H1 (cell line): ENCODE data around the gene TXNDC11. TPM values are rescaled to one million over a fixed set of nuclear protein-coding genes. Genes with fewer than 3 reads are reported as not detected.

ENCODE experiments used
- CTCF ChIA-PET: fragments of 300-600 bp; sonication (Branson Sonifier 250); formaldehyde crosslinking; loops from one replicate; lab custom pipeline; 2021; ENCODE audit not compliant: partially characterized antibody; lab: Charles Lee
- POLR2A ChIA-PET: fragments of 300-600 bp; sonication (Branson Sonifier 250); formaldehyde crosslinking; loops from one replicate; lab custom pipeline; 2021; ENCODE audit warnings: inconsistent platforms; ENCODE audit not compliant: partially characterized antibody; lab: Charles Lee
- DNase-seq, 2 experiments: peaks; one replicate each; pipeline versions ENCODE4 v3.0.0 to v3.0.0-alpha.2; 2010 to 2022; ENCODE audit warnings: low spot score in 2 of 2, low read depth in 1 of 2, mixed read lengths in 1 of 2
- FAIRE-seq: peaks from 2 replicates; lab custom pipeline; 2011; peaks lifted over from hg19 to GRCh38; lab: Jason Lieb, UNC
- H2AFZ ChIP-seq: 2 replicates; pipeline ENCODE4 v1.8.1; 2012; ENCODE audit warnings: low read length, inconsistent platforms
- H2AK5ac ChIP-seq: 2 replicates; pipeline ENCODE4 v1.6.1; 2013; ENCODE audit warnings: low read depth, low read length
- H2BK120ac ChIP-seq: replicated peaks from 2 replicates; pipeline ENCODE3; 2013; ENCODE audit warnings: low read depth, low read length, inconsistent platforms
- H2BK12ac ChIP-seq: 2 replicates; pipeline ENCODE4 v1.6.1; 2013; ENCODE audit warnings: low read depth, low read length
- H2BK15ac ChIP-seq: 2 replicates; pipeline ENCODE4 v1.6.1; 2013; ENCODE audit warnings: low read length
- H2BK20ac ChIP-seq: 2 replicates; pipeline ENCODE4 v1.6.1; 2013; ENCODE audit warnings: low read length
- H2BK5ac ChIP-seq: 2 replicates; pipeline ENCODE4 v1.6.1; 2013; ENCODE audit warnings: low read depth, low read length
- H3K14ac ChIP-seq: 2 replicates; pipeline ENCODE4 v1.6.1; 2013; ENCODE audit warnings: inconsistent platforms; ENCODE audit not compliant: insufficient read length
- H3K18ac ChIP-seq: 2 replicates; pipeline ENCODE4 v1.6.1; 2013; ENCODE audit warnings: low read length; ENCODE audit errors: extremely low read depth
- H3K23ac ChIP-seq: 2 replicates; pipeline ENCODE4 v1.6.1; 2013; ENCODE audit warnings: inconsistent platforms; ENCODE audit not compliant: insufficient read length
- H3K23me2 ChIP-seq: 2 replicates; pipeline ENCODE4 v1.6.1; 2013; ENCODE audit warnings: low read depth, low read length
- H3K27ac ChIP-seq: 2 replicates; pipeline ENCODE4 v1.6.1; 2011; ENCODE audit warnings: low read depth, low read length, inconsistent platforms
- H3K27me3 ChIP-seq, 4 experiments: replicated peaks in 1 of 4; 1 replicate in 1 of 4; 2 replicates in 3 of 4; pipeline versions ENCODE4 v1.6.1 to v1.8.1; 2011 to 2013; ENCODE audit warnings: low read length in 3 of 4, mild to moderate bottlenecking in 3 of 4, inconsistent platforms in 2 of 4, mixed read lengths in 2 of 4, moderate library complexity in 1 of 4; ENCODE audit not compliant: control insufficient read depth in 3 of 4, insufficient read depth in 3 of 4; ENCODE audit errors: extremely low read depth in 1 of 4
- H3K36me3 ChIP-seq, 4 experiments: 2 replicates each; pipeline versions ENCODE4 v1.6.1 to v1.8.1; 2011 to 2013; ENCODE audit warnings: mild to moderate bottlenecking in 4 of 4, low read length in 3 of 4, moderate library complexity in 2 of 4, control low read depth in 1 of 4, inconsistent platforms in 1 of 4; ENCODE audit not compliant: insufficient read depth in 4 of 4, control insufficient read depth in 2 of 4
- H3K4ac ChIP-seq: replicated peaks from 2 replicates; pipeline ENCODE3; 2013; ENCODE audit warnings: low read length, low read depth, mixed read lengths, inconsistent platforms; ENCODE audit not compliant: insufficient read length
- H3K4me1 ChIP-seq, 4 experiments: replicated peaks in 1 of 4; 1 replicate in 1 of 4; 2 replicates in 3 of 4; pipeline versions ENCODE4 v1.6.1 to v1.8.1; 2011 to 2013; ENCODE audit warnings: low read length in 3 of 4, inconsistent platforms in 2 of 4, mixed read lengths in 1 of 4; ENCODE audit not compliant: insufficient read depth in 4 of 4, control insufficient read depth in 3 of 4
- H3K4me2 ChIP-seq, 2 experiments: 2 replicates each; pipeline versions ENCODE4 v1.6.1 to v1.8.1; 2011 to 2013; ENCODE audit warnings: low read depth in 2 of 2, low read length in 2 of 2, control low read depth in 1 of 2, inconsistent platforms in 1 of 2, mild to moderate bottlenecking in 1 of 2; ENCODE audit not compliant: insufficient read depth in 1 of 2
- H3K4me3 ChIP-seq, 4 experiments: fragments of 200-600, 300-600 bp in 1 of 4; sonication (generic), shearing (Covaris generic), sonication (Bioruptor Twin) in 1 of 4; 2 replicates each; pipeline versions ENCODE4 v1.5.1 to v1.8.1; 2011 to 2016; ENCODE audit warnings: low read length in 4 of 4, low read depth in 3 of 4, control low read depth in 2 of 4, inconsistent platforms in 2 of 4, mild to moderate bottlenecking in 2 of 4, mixed read lengths in 1 of 4, moderate library complexity in 1 of 4; ENCODE audit not compliant: insufficient read depth in 2 of 4; ENCODE audit errors: extremely low read depth in 1 of 4
- H3K56ac ChIP-seq: replicated peaks from 2 replicates; pipeline ENCODE3; 2013; ENCODE audit warnings: low read depth, mild to moderate bottlenecking, mixed read lengths, low read length, inconsistent platforms; ENCODE audit not compliant: insufficient read length
- H3K79me1 ChIP-seq: 2 replicates; pipeline ENCODE4 v1.6.1; 2013; ENCODE audit warnings: low read depth, low read length, control low read depth
- H3K79me2 ChIP-seq, 2 experiments: 2 replicates each; pipeline versions ENCODE4 v1.6.1 to v1.8.1; 2012 to 2013; ENCODE audit warnings: low read length in 2 of 2, mild to moderate bottlenecking in 2 of 2, inconsistent platforms in 1 of 2; ENCODE audit not compliant: insufficient read depth in 2 of 2, control insufficient read depth in 1 of 2
- H3K9ac ChIP-seq, 4 experiments: replicated peaks in 1 of 4; 1 replicate in 1 of 4; 2 replicates in 3 of 4; pipeline versions ENCODE4 v1.6.1 to v1.8.1; 2011 to 2013; ENCODE audit warnings: low read depth in 3 of 4, low read length in 3 of 4, control low read depth in 2 of 4, mild to moderate bottlenecking in 2 of 4, moderate library complexity in 2 of 4, inconsistent platforms in 1 of 4; ENCODE audit errors: extremely low read depth in 1 of 4
- H3K9me3 ChIP-seq, 2 experiments: 2 replicates each; pipeline versions ENCODE4 v1.6.1 to v1.8.1; 2012 to 2013; ENCODE audit warnings: mild to moderate bottlenecking in 2 of 2, moderate library complexity in 2 of 2, control low read depth in 1 of 2, inconsistent platforms in 1 of 2, low read depth in 1 of 2, low read length in 1 of 2, mixed read lengths in 1 of 2; ENCODE audit not compliant: insufficient read depth in 2 of 2
- H4K20me1 ChIP-seq, 2 experiments: replicated peaks in 1 of 2; 2 replicates each; pipeline versions ENCODE3 to v1.8.1; 2011 to 2013; ENCODE audit warnings: inconsistent platforms in 2 of 2, low read length in 2 of 2, mild to moderate bottlenecking in 1 of 2; ENCODE audit not compliant: insufficient read depth in 2 of 2, control insufficient read depth in 1 of 2
- H4K5ac ChIP-seq: 2 replicates; pipeline ENCODE4 v1.6.1; 2013; ENCODE audit warnings: low read length, low read depth, mixed read lengths, inconsistent platforms; ENCODE audit not compliant: insufficient read length
- H4K8ac ChIP-seq: 2 replicates; pipeline ENCODE4 v1.8.0; 2013; ENCODE audit warnings: mild to moderate bottlenecking, moderate library complexity, low read length, inconsistent platforms; ENCODE audit not compliant: insufficient read depth; ENCODE audit errors: extremely low read depth
- H4K91ac ChIP-seq: replicated peaks from 2 replicates; pipeline ENCODE3; 2013; ENCODE audit warnings: low read length, mixed read lengths, inconsistent platforms; ENCODE audit not compliant: insufficient read length
- CBX5 ChIP-seq: fragments of 300-800, 300-1000 bp; sonication (generic); IDR thresholded peaks from 2 replicates; pipeline ENCODE4 v1.7.1; 2016; ENCODE audit warnings: antibody characterized with exemption, low read length, low read depth
- CREB1 ChIP-seq: IDR thresholded peaks from 2 replicates; pipeline ENCODE4 v1.6.1; 2012; ENCODE audit warnings: inconsistent platforms
- JUN ChIP-seq: IDR thresholded peaks from 2 replicates; pipeline ENCODE4 v1.6.1; 2011; ENCODE audit warnings: low read depth, mild to moderate bottlenecking, improper control_type of control experiment, low read length
- MAFK ChIP-seq: IDR thresholded peaks from 2 replicates; pipeline ENCODE4 v1.6.1; 2012; ENCODE audit warnings: low read depth, mild to moderate bottlenecking, improper control_type of control experiment, low read length
- NANOG ChIP-seq: IDR thresholded peaks from 2 replicates; pipeline ENCODE4 v1.6.1; 2011; ENCODE audit warnings: low read length, low read depth, mild to moderate bottlenecking, inconsistent platforms; ENCODE audit not compliant: insufficient read depth, poor library complexity, severe bottlenecking
- NRF1 ChIP-seq: IDR thresholded peaks from 2 replicates; pipeline ENCODE4 v1.6.1; 2011; ENCODE audit warnings: mild to moderate bottlenecking, low read depth, low read length, improper control_type of control experiment
- PHF8 ChIP-seq: fragments of 200-600 bp; sonication (generic); conservative IDR thresholded peaks from 2 replicates; pipeline ENCODE4 v1.7.1; 2012; ENCODE audit warnings: low read depth, mild to moderate bottlenecking, inconsistent platforms, low read length, moderate library complexity
- POU5F1 ChIP-seq: IDR thresholded peaks from 2 replicates; pipeline ENCODE4 v1.6.1; 2011; ENCODE audit warnings: low read depth, mild to moderate bottlenecking, low read length, moderate library complexity
- RAD21 ChIP-seq, 2 experiments: IDR thresholded peaks in 1 of 2; conservative IDR thresholded peaks in 1 of 2; 2 replicates each; pipeline ENCODE4 v1.6.1; 2011; ENCODE audit warnings: low read depth in 2 of 2, low read length in 2 of 2, improper control_type of control experiment in 1 of 2, inconsistent platforms in 1 of 2, mild to moderate bottlenecking in 1 of 2, moderate library complexity in 1 of 2
- SIN3A ChIP-seq, 2 experiments: IDR thresholded peaks in 1 of 2; conservative IDR thresholded peaks in 1 of 2; 2 replicates each; pipeline ENCODE4 v1.6.1; 2011 to 2012; ENCODE audit warnings: low read length in 2 of 2, improper control_type of control experiment in 1 of 2, low read depth in 1 of 2, mild to moderate bottlenecking in 1 of 2
- TAF7 ChIP-seq: optimal IDR thresholded peaks from 2 replicates; pipeline ENCODE3; 2011; ENCODE audit warnings: low read depth, mild to moderate bottlenecking, inconsistent platforms, low read length, moderate library complexity, borderline replicate concordance
- WGBS, 2 experiments: shearing (Covaris generic) in 1 of 2; methylation state at CpG; one replicate each; pipeline versions ENCODE4 v1.1.6 to v1.1.7; 2013 to 2015; ENCODE audit warnings: low lambda C conversion rate in 2 of 2, mixed read lengths in 2 of 2, inconsistent platforms in 1 of 2, low coverage in 1 of 2, missing lambda C conversion rate in 1 of 2; ENCODE audit not compliant: insufficient replicate concordance in 2 of 2, insufficient coverage in 1 of 2, insufficient read length in 1 of 2; ENCODE audit errors: extremely low coverage in 1 of 2, missing lambda C conversion rate in 1 of 2; 5-methylcytosine and 5-hydroxymethylcytosine counted together
- polyA plus RNA-seq, 7 experiments: library from polyadenylated mRNA; depleted of rRNA in 3 of 7; stranded (reverse) in 5 of 7; unstranded in 2 of 7; fragments of >200 nt in 5 of 7; fragments of 200-250 nt in 2 of 7; gene quantifications; 1 replicate in 5 of 7; 2 replicates in 1 of 7; 4 replicates in 1 of 7; pipeline versions ENCODE4 v1.2.1 to v1.2.3, GENCODE V29; 2011 to 2013; ENCODE audit warnings: missing spikeins in 2 of 7, mixed read lengths in 2 of 7
- total RNA-seq: library from RNA; stranded (reverse); fragmentation: NEBNext Ultra II Directional; extraction: Animal tissue kit (Norgen Biotek cat#: 25700); gene quantifications from 2 replicates; pipeline ENCODE4 v1.2.1, GENCODE V29; 2021

Gene TXNDC11
- total and polyA plus RNA-seq, 2 of the 8 experiments (the other 6 are each of a cell fraction or from before 2014, with no cell fraction given) = 13.5 to 13.8 TPM

GRCh38 chr16:11687601-11688519 is 54.8 kb downstream of the TXNDC11 start:
- H3K27ac ChIP-seq = no peak overlapping the region
- no peaks in the 10 kb centered on the region for H4K20me1 ChIP-seq
- no peak for FAIRE-seq

More at GRCh38 chr16:11687601-11688519, 54.8 kb downstream of the TXNDC11 start:
- H3K14ac ChIP-seq = no peak overlapping the region
- H3K4me1 ChIP-seq = no peaks in the 10 kb centered on the region
- no peak overlapping the region for H3K23ac ChIP-seq
- peaks cover 4% of the 10 kb centered on the region for H3K79me1 ChIP-seq
- no peaks in the 10 kb centered on the region for H3K9me3 ChIP-seq
- peaks cover 0 to 20% (median 9%) of the 10 kb centered on the region in 4 experiments; a peak in 6 of 8 replicates for H3K36me3 ChIP-seq
- no peak overlapping the region for H3K4me2 ChIP-seq
- H2BK15ac ChIP-seq = no peak overlapping the region
- no peak overlapping the region for H2BK120ac ChIP-seq
- no peak overlapping the region for H3K56ac ChIP-seq
- no peak overlapping the region for H3K9ac ChIP-seq
- no peak overlapping the region for H4K8ac ChIP-seq
- no peak overlapping the region for H3K18ac ChIP-seq
- TF ChIP-seq TAF7 (no peak), SIN3A (conservative IDR thresholded peaks at IDR 0.05 in 1 of 2, IDR thresholded peaks at IDR 0.05 in 1 of 2; ENCODE audit: low read depth in 1 of 2, low read length in 2 of 2) (no peak), MAFK (no peak), PHF8 (no peak), POU5F1 (no peak), JUN (no peak), CBX5 (no peak), CREB1 (no peak), NRF1 (no peak), NANOG (no peak), RAD21 (IDR thresholded peaks at IDR 0.05 in 1 of 2, conservative IDR thresholded peaks at IDR 0.05 in 1 of 2; ENCODE audit: low read depth in 2 of 2, low read length in 2 of 2) (no peak)
- WGBS, 2 experiments = 92% methylated on average over 13 of the region's 13 CpGs; no CpG with 5 or more reads in 1 of the 2 experiments
- no peak overlapping the region for H2AFZ ChIP-seq
- no peak overlapping the region for H4K91ac ChIP-seq
- CTCF ChIA-PET = interaction anchor here (1.1 to 2.3 kb wide), 6 partner anchors 10 to 292 kb away, joined by 3 to 9 read pairs (median 3); no protein-coding TSS in a partner anchor
- no peak overlapping the region for H2BK5ac ChIP-seq
- H3K79me2 ChIP-seq = no peaks in the 10 kb centered on the region
- no peaks in the 10 kb centered on the region for H3K23me2 ChIP-seq
- H3K27me3 ChIP-seq = no peaks in the 10 kb centered on the region
- H3K4me3 ChIP-seq = no peak overlapping the region
- no peak overlapping the region for H2BK20ac ChIP-seq
- POLR2A ChIA-PET = interaction anchor here (1.7 kb wide), 1 partner anchor 9 kb away, joined by 6 read pairs; no protein-coding TSS in a partner anchor
- H3K4ac ChIP-seq = no peak overlapping the region
- H4K5ac ChIP-seq = no peak overlapping the region
- H2AK5ac ChIP-seq = no peak overlapping the region
- H2BK12ac ChIP-seq = no peak overlapping the region
- no peak for DNase-seq
